Ascending aorta (tissue), 2 donors: ENCODE measurements around the gene REV3L. TPM values are rescaled to one million over a fixed set of nuclear protein-coding genes. Genes with fewer than 3 reads are reported as not detected.

ENCODE experiments used
- DNase-seq, 2 donors: peaks; one replicate each; pipeline ENCODE4 v3.0.0-alpha.2; 2019; ENCODE audit warnings: low spot score in 2 of 2
- H3K27ac ChIP-seq, 2 donors: fragments of 200-600 bp; sonication (generic); one replicate each; pipeline ENCODE4 v1.5.1; 2016 to 2017; ENCODE audit warnings: mild to moderate bottlenecking in 1 of 2
- H3K27me3 ChIP-seq: fragments of 200-600 bp; sonication (generic); one replicate; pipeline ENCODE4 v1.5.1; 2017
- H3K36me3 ChIP-seq, 2 donors: fragments of 200-600 bp; sonication (generic); one replicate each; pipeline ENCODE4 v1.5.1; 2016
- H3K4me1 ChIP-seq, 2 donors: fragments of 200-600 bp; sonication (generic); one replicate each; pipeline ENCODE4 v1.5.1; 2016 to 2017; ENCODE audit warnings: mild to moderate bottlenecking in 1 of 2
- H3K4me3 ChIP-seq, 2 donors: fragments of 200-600 bp; sonication (generic); one replicate each; pipeline ENCODE4 v1.5.1; 2016 to 2017; ENCODE audit warnings: mild to moderate bottlenecking in 1 of 2
- H3K9me3 ChIP-seq, 2 donors: fragments of 200-600 bp; sonication (generic); one replicate each; pipeline ENCODE4 v1.5.1; 2016
- intact Hi-C: fragments of 100-400 bp; cut with DNase I; formaldehyde crosslinking; loops from one replicate; pipeline ENCODE4 v1.15.1; 2023
- total RNA-seq: library from RNA; depleted of rRNA; stranded (reverse); fragments of >200 nt; gene quantifications from one replicate; pipeline ENCODE4 v1.1.0, GENCODE V29; 2016
- TF ChIP-seq, protein P1 (sequence below), 3 experiments: fragments of 200-600 bp in 2 of 3; fragments of 450-650 bp in 1 of 3; sonication (generic) in 2 of 3; IDR thresholded peaks; one replicate each; pipeline ENCODE4 v1.5.1; 2016 to 2019; ENCODE audit warnings: antibody characterized with exemption in 3 of 3, mild to moderate bottlenecking in 1 of 3, moderate library complexity in 1 of 3

Gene REV3L
- total RNA-seq, 1 donor from 2014 or later: 91.5 TPM

DNA sequence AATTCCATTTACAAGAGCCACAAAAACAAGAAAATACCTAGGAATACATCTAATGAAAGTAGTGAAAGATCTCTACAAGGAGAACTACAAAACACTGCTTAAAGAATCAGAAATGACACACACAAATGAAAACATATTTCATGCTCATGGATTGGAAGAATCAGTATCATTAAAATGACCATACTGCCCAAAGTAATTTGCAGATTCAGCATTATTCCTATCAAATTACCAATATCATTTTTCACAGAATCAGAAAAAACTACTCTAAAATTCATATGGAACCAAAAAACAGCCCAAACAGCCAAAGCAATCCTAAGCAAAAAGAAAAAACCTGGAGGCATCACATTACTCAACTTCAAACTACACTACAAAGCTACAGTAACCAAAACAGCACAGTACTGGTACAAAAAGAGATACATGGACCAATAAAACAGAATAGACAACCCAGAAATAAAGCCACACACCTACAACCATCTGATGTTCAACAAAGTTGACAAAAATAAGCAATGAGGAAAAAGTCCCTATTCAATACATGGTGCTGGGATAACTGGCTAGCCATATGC lies 24.3 kb downstream of the REV3L start:
- H3K27me3 ChIP-seq: no peaks in the 10 kb centered on the region
- intact Hi-C loops: no loop called here
- no peak for DNase-seq
- peaks cover 0 to 10% of the 10 kb centered on the region in 2 donors for H3K9me3 ChIP-seq
- no peak overlapping the region for H3K27ac ChIP-seq
- no peak overlapping the region for H3K4me3 ChIP-seq
- TF ChIP-seq, protein P1, sequence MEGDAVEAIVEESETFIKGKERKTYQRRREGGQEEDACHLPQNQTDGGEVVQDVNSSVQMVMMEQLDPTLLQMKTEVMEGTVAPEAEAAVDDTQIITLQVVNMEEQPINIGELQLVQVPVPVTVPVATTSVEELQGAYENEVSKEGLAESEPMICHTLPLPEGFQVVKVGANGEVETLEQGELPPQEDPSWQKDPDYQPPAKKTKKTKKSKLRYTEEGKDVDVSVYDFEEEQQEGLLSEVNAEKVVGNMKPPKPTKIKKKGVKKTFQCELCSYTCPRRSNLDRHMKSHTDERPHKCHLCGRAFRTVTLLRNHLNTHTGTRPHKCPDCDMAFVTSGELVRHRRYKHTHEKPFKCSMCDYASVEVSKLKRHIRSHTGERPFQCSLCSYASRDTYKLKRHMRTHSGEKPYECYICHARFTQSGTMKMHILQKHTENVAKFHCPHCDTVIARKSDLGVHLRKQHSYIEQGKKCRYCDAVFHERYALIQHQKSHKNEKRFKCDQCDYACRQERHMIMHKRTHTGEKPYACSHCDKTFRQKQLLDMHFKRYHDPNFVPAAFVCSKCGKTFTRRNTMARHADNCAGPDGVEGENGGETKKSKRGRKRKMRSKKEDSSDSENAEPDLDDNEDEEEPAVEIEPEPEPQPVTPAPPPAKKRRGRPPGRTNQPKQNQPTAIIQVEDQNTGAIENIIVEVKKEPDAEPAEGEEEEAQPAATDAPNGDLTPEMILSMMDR (IDR thresholded peaks at IDR 0.05): no peak
- peaks cover 0 to 1% of the 10 kb centered on the region in 2 donors for H3K4me1 ChIP-seq
- H3K36me3 ChIP-seq: peaks cover 0 to 13% of the 10 kb centered on the region in 2 donors

DNA sequence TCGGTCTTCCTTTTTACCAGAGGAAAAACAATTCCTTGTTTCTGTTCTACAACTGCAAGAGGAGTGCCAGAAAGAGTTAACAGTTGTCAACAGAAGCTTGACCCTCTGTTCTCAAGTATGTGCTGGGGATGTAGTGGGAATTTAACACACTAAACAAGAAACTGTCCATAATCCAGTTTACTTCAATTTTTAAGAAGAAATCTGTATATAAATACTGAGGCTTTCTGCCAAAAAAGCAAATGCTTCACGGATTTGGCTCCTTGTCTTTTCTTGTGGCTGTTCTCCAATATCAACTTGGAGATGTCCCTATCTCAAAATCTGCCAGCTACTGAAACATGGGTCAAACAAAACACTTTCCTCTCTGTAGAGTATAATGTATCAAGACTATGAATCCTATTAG lies 26.8 kb downstream of the REV3L start:
- peaks cover 0 to 4% of the 10 kb centered on the region in 2 donors for H3K4me1 ChIP-seq
- no peak overlapping the region for H3K27ac ChIP-seq
- no peak overlapping the region for H3K4me3 ChIP-seq
- intact Hi-C loops: no loop called here
- DNase-seq: no peak
- H3K9me3 ChIP-seq: peaks cover 0 to 10% of the 10 kb centered on the region in 2 donors
- TF ChIP-seq, protein P1 (IDR thresholded peaks at IDR 0.05): no peak
- H3K36me3 ChIP-seq: peaks cover 0 to 13% of the 10 kb centered on the region in 2 donors
- H3K27me3 ChIP-seq: no peaks in the 10 kb centered on the region

DNA sequence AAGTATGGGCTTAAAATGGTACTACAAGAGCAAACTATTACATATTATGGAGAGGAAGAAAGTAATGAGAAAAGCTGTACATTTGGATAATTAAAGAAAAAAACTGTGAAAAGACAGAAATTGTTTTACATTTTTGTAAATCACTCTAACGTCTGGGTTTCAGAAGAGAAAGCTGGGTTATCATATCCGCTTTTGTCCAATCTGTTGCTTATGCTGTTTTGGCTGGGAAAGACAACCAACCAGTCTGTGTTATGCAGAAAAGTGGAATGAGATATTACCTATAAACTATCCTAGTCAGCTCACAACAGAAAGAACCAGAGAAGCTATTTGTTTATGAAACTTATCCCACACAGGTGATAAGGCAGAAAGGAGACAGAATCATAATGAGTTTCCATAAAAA lies 32.4 kb downstream of the REV3L start:
- Histone ChIP-seq H3K4me1 (peaks cover 0 to 8% of the 10 kb centered on the region in 2 donors), H3K9me3 (no peaks in the 10 kb centered on the region), H3K27ac (no peak overlapping the region)

DNA sequence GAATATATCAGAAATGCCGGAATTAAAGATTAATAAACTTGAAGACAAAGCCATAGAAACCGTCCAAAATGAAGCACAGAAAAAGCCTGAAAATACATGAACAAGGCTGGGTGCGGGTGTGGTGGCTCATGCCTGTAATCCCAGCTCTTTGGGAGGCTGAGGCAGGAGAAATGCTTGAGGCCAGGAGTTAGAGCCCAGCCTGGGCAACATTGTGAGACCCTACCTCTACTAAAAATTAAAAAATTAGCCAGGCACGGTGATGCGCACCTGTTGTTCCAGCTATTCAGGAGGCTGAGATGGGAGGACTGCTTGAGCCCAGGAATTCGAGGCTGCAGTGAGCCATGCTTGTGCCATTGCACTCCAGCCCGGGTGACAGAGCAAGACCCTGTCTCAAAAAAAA lies 32.9 kb downstream of the REV3L start:
- Histone ChIP-seq H3K4me1 (peaks cover 0 to 8% of the 10 kb centered on the region in 2 donors), H3K36me3 (no peaks in the 10 kb centered on the region), H3K27me3 (no peaks in the 10 kb centered on the region), H3K27ac (no peak overlapping the region), H3K4me3 (no peak overlapping the region), H3K9me3 (no peaks in the 10 kb centered on the region)
- DNase-seq: no peak
- TF ChIP-seq, protein P1 (IDR thresholded peaks at IDR 0.05): no peak
- intact Hi-C loops: no loop called here

More for the DNA sequence above, 32.4 kb downstream of the REV3L start:
- no peak overlapping the region for H3K4me3 ChIP-seq
- TF ChIP-seq, protein P1 (IDR thresholded peaks at IDR 0.05): no peak
- no peaks in the 10 kb centered on the region for H3K36me3 ChIP-seq
- intact Hi-C loops: no loop called here
- DNase-seq: no peak
- H3K27me3 ChIP-seq: no peaks in the 10 kb centered on the region

DNA sequence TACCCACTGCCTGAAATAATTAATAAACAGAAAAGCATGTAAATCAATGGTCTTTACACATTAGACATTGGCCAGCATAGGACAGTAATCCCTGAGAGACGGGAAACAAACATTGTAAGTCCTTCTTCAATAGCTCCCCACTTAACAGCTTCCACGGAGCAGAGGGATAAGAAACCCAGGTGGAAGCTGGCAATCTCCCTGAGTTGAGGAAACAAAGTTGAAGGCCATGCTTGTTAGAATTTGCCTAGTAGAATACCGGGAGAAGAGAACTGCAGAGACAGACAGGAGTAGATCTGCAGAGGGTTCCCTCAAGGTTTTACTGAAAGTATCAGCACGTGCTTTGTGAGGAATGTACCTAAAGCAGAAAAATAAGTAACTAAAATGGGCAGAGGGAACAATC lies 33.9 kb downstream of the REV3L start:
- H3K27me3 ChIP-seq: no peaks in the 10 kb centered on the region
- H3K27ac ChIP-seq: no peak overlapping the region
- no peak overlapping the region for H3K4me3 ChIP-seq
- intact Hi-C loops: no loop called here
- no peak for DNase-seq
- H3K4me1 ChIP-seq: peaks cover 0 to 8% of the 10 kb centered on the region in 2 donors
- H3K36me3 ChIP-seq: no peaks in the 10 kb centered on the region
- no peaks in the 10 kb centered on the region for H3K9me3 ChIP-seq
- TF ChIP-seq, protein P1 (IDR thresholded peaks at IDR 0.05): no peak

DNA sequence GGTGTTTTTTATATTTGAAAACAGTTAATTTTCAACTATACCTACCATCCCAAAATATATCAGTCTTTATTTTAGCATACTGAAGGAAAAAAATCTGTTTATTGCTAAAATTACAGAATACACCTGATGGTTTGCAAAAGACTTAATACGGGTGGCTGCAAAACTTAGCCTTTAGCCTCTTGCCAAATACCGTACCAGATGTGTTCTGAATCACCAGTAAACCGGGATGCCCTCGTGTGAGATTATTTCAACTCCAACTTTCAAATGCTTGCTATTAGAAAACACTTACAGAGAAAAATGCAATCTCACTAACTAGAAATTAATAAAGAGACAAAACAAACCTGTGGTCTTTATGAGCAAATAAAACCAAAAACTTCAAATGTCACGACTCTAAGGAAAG lies 36.0 kb downstream of the REV3L start:
- Histone ChIP-seq H3K27ac (no peak overlapping the region), H3K4me1 (peaks cover 0 to 8% of the 10 kb centered on the region in 2 donors), H3K4me3 (no peak overlapping the region), H3K36me3 (no peaks in the 10 kb centered on the region), H3K9me3 (no peaks in the 10 kb centered on the region), H3K27me3 (no peaks in the 10 kb centered on the region)
- DNase-seq: no peak
- TF ChIP-seq, protein P1 (IDR thresholded peaks at IDR 0.05): no peak
- intact Hi-C loops: no loop called here
